ENCODE measurements around the gene FSTL3. TPM values are rescaled to one million over a fixed set of nuclear protein-coding genes. Genes with fewer than 3 reads are reported as not detected.

FSTL3 gene
- total and polyA plus RNA-seq, 10 of the 15 experiments (the other 5 are each of a cell fraction or from before 2014, with no cell fraction given): 0.42 to 13.5 (median 3.6) TPM

DNA sequence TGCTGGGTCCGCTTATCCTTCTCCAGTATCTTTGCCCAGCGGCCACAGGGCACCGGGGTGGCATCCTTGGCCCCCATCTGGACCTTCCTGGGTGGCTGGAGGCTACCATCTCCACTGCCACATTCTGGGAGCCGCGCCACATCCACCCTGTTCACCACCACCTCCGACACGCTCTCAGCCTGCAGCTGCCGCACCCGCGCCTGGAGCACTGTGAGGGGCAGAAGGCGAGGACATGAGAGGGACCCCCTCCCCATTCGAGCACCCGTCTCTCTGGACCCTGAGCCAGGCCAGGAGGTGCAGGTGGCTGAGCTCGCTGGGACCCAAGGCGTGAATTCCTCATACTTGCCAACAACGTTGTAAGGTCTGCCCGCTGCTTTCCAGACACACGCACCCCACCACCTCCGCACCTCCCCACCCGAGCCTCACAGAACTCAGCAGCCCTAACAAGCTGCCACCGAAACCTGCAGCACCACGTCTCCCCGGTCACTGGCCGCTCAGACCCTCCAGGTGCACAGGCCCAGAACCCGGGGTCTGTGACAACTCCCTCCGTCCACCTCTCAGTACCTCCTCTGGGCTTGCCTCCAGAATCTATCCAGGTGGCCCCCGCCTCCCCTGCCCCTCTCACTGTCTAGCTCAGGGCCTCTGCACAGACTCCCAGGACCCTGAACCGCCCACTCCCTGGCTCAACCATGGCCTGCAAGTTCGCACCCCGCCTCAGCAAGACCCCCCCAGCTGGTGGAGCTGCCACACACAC lies 46.1 kb upstream of the FSTL3 start (continued):
- TF ChIP-seq, protein P1, sequence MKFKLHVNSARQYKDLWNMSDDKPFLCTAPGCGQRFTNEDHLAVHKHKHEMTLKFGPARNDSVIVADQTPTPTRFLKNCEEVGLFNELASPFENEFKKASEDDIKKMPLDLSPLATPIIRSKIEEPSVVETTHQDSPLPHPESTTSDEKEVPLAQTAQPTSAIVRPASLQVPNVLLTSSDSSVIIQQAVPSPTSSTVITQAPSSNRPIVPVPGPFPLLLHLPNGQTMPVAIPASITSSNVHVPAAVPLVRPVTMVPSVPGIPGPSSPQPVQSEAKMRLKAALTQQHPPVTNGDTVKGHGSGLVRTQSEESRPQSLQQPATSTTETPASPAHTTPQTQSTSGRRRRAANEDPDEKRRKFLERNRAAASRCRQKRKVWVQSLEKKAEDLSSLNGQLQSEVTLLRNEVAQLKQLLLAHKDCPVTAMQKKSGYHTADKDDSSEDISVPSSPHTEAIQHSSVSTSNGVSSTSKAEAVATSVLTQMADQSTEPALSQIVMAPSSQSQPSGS (IDR thresholded peaks at IDR 0.05; ENCODE audit: low read length): no peak
- no peak for TF ChIP-seq SIX5 (IDR thresholded peaks at IDR 0.05; ENCODE audit: low read depth, low read length, severe bottlenecking)
- TF ChIP-seq CREB1 (IDR thresholded peaks at IDR 0.05; ENCODE audit: low read depth): no peak
- no peak for TF ChIP-seq SREBF1 (IDR thresholded peaks at IDR 0.05; ENCODE audit: low read length)

DNA sequence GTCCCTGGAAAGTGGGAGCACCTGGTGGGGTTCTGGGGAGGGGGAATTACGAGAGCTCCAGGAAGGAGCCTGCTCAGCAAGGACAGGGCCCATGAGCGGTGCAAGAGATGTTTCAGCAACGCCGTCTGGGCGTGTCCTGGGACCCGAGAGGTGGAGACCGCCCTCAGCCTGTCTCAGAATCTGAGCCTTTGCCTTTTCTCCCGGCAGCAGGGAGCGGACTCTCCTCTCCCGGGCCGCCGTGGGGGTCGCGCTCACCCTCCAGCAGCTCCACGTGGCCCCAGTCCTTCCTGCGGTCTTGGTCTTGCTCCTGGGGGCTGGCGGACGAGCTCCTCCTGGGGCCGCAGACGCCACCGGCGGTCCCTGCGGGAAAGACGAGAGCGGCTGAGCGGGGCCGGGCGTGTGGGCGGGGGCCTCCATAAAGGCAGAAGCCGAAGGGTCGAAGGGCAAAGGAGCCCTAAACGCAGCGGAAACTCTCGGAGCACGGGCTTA lies 43.6 kb upstream of the FSTL3 start:
- Histone ChIP-seq H3K4me1 (ENCODE audit: control insufficient read depth, insufficient read depth, low read length) (peaks cover 23% of the 10 kb centered on the region), H3K79me2 (ENCODE audit: control insufficient read depth, insufficient read depth, low read length) (peaks cover 16% of the 10 kb centered on the region), H3K9me3 (replicated peaks; ENCODE audit: control insufficient read depth, insufficient read depth, low read length) (no peaks in the 10 kb centered on the region), H3K27me3 (replicated peaks in 1 of 2; ENCODE audit: control insufficient read depth in 2 of 2, insufficient read depth in 2 of 2, low read length in 1 of 2) (no peaks in the 10 kb centered on the region), H3K4me2 (ENCODE audit: control insufficient read depth, insufficient read depth) (peak overlapping the region; percentile 96), H4K20me1 (ENCODE audit: control insufficient read depth, insufficient read depth) (no peaks in the 10 kb centered on the region), H2AFZ (ENCODE audit: control insufficient read depth, low read depth, low read length) (peak overlapping the region; percentile 79), H3K4me3 (peak overlapping the region; percentile 79), H3K36me3 (ENCODE audit: control insufficient read depth in 2 of 2, insufficient read depth in 2 of 2, low read length in 1 of 2) (no peaks in the 10 kb centered on the region; a peak in 2 of 4 replicates), H3K9ac (ENCODE audit: control insufficient read depth, insufficient read depth, low read length) (peak overlapping the region; percentile 80), H3K27ac (ENCODE audit: control insufficient read depth, insufficient read depth) (peak overlapping the region; percentile 70; the same call in 1 of the 2 replicates)
- DNase-seq (ENCODE audit: low read depth, low spot score) (no peak), ATAC-seq (peak; percentile 77), FAIRE-seq (no peak)
- intact Hi-C loops (cut with micrococcal nuclease; ENCODE audit: unreplicated experiment) (loop anchor here (5.0 kb wide), 1 partner anchor 60 kb away; the partner anchor contains the start of gene BSG), in situ Hi-C loops (cut with MboI) (no loop called here)
- POLR2A ChIA-PET: interaction anchor here (0.9 to 2.8 kb wide), 2 partner anchors 21 to 31 kb away, joined by 3 to 7 read pairs; partner anchors contain the start of gene RNF126
- SMC1A ChIA-PET (ENCODE audit: uncharacterized antibody, unreplicated experiment): interaction anchor here (0.7 to 1.0 kb wide), 2 partner anchors 20 to 28 kb away, joined by 3 read pairs; no protein-coding TSS in a partner anchor
- CTCF ChIA-PET: interaction anchor here (0.6 to 1.6 kb wide), 3 partner anchors 30 to 102 kb away, joined by 3 to 4 read pairs (median 3); partner anchors contain the start of gene RNF126
- BruUV-seq (replicated peaks): no TSS peak
- RAD21 ChIA-PET (ENCODE audit: unreplicated experiment): interaction anchor here (0.8 kb wide), 1 partner anchor 58 kb away, joined by 4 read pairs; no protein-coding TSS in a partner anchor
- 2% methylated on average over 35 of the region's 35 CpGs for WGBS (ENCODE audit: insufficient coverage, insufficient replicate concordance, low lambda C conversion rate, missing lambda C conversion rate)
- TF ChIP-seq RFX5 (IDR thresholded peaks at IDR 0.05; ENCODE audit: low read depth, low read length) (no peak), EGR1 (IDR thresholded peaks at IDR 0.05; ENCODE audit: borderline replicate concordance in 1 of 2, low read depth in 2 of 2, low read length in 2 of 2) (peak in 1 of 2 experiments; percentile 28; a peak in 1 of 3 replicates), USF2 (IDR thresholded peaks at IDR 0.05; ENCODE audit: borderline replicate concordance, low read depth, low read length) (no peak), JUND (IDR thresholded peaks at IDR 0.05; ENCODE audit: low read depth, low read length) (no peak), POLR2A (IDR thresholded peaks at IDR 0.05; ENCODE audit: low read depth, low read length) (peak; percentile 62; the same call in 1 of the 2 replicates), IKZF2 (IDR thresholded peaks at IDR 0.05) (no peak)
- TF ChIP-seq, protein P2, sequence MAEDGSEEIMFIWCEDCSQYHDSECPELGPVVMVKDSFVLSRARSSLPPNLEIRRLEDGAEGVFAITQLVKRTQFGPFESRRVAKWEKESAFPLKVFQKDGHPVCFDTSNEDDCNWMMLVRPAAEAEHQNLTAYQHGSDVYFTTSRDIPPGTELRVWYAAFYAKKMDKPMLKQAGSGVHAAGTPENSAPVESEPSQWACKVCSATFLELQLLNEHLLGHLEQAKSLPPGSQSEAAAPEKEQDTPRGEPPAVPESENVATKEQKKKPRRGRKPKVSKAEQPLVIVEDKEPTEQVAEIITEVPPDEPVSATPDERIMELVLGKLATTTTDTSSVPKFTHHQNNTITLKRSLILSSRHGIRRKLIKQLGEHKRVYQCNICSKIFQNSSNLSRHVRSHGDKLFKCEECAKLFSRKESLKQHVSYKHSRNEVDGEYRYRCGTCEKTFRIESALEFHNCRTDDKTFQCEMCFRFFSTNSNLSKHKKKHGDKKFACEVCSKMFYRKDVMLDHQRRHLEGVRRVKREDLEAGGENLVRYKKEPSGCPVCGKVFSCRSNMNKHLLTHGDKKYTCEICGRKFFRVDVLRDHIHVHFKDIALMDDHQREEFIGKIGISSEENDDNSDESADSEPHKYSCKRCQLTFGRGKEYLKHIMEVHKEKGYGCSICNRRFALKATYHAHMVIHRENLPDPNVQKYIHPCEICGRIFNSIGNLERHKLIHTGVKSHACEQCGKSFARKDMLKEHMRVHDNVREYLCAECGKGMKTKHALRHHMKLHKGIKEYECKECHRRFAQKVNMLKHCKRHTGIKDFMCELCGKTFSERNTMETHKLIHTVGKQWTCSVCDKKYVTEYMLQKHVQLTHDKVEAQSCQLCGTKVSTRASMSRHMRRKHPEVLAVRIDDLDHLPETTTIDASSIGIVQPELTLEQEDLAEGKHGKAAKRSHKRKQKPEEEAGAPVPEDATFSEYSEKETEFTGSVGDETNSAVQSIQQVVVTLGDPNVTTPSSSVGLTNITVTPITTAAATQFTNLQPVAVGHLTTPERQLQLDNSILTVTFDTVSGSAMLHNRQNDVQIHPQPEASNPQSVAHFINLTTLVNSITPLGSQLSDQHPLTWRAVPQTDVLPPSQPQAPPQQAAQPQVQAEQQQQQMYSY (CRISPR knock-in tag; IDR thresholded peaks at IDR 0.05): no peak
- TF ChIP-seq, protein P3, sequence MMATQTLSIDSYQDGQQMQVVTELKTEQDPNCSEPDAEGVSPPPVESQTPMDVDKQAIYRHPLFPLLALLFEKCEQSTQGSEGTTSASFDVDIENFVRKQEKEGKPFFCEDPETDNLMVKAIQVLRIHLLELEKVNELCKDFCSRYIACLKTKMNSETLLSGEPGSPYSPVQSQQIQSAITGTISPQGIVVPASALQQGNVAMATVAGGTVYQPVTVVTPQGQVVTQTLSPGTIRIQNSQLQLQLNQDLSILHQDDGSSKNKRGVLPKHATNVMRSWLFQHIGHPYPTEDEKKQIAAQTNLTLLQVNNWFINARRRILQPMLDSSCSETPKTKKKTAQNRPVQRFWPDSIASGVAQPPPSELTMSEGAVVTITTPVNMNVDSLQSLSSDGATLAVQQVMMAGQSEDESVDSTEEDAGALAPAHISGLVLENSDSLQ (IDR thresholded peaks at IDR 0.05): no peak

All from GM12878 (cell line).